GM15510 (cell line): ENCODE measurements around the gene APBA2.

Source experiments
- POLR2A ChIP-seq: IDR thresholded peaks from 3 replicates; pipeline ENCODE4 v1.6.1; 2011; ENCODE audit warnings: borderline replicate concordance; ENCODE audit not compliant: insufficient read length; ENCODE audit errors: extremely low read depth

Gene APBA2

GRCh38 chr15:29143909-29144635, 258.3 kb downstream of the APBA2 start:
- TF ChIP-seq POLR2A, result no peak

GRCh38 chr15:29149738-29150075, 263.9 kb downstream of the APBA2 start:
- TF ChIP-seq POLR2A, result no peak

GRCh38 chr15:29150515-29151483, 265.0 kb downstream of the APBA2 start:
- TF ChIP-seq POLR2A, result no peak

- TF ChIP-seq POLR2A, result no peak
Observed at GRCh38 chr15:29151484-29151857, 265.7 kb downstream of the APBA2 start.

GRCh38 chr15:29156521-29156920, 270.7 kb downstream of the APBA2 start:
- no peak for TF ChIP-seq POLR2A

GRCh38 chr15:29159771-29160455, 274.1 kb downstream of the APBA2 start:
- TF ChIP-seq POLR2A, result no peak

GRCh38 chr15:29162411-29162810, 276.6 kb downstream of the APBA2 start:
- no peak for TF ChIP-seq POLR2A
